HEK293 (cell line): ENCODE measurements around the gene TMPRSS7.

Experiments
- CTCF ChIA-PET: fragments of 350-600 bp; formaldehyde crosslinking; extraction: SDS; loops from one replicate; lab custom pipeline; 2021; ENCODE audit warnings: antibody characterized with exemption; lab: Yijun Ruan, JAX
- POLR2A ChIA-PET: fragments of 300-600 bp; formaldehyde crosslinking; extraction: SDS; loops from one replicate; lab custom pipeline; 2020; ENCODE audit warnings: antibody characterized with exemption, inconsistent platforms; lab: Yijun Ruan, JAX
- H3K27ac ChIP-seq: fragments of 200-500 bp; sonication (Bioruptor generic); 2 replicates; pipeline ENCODE4 v1.5.1; 2014; ENCODE audit warnings: low read depth, low read length, control low read depth, inconsistent platforms; ENCODE audit errors: extremely low read depth
- H3K36me3 ChIP-seq, 2 experiments: fragments of 200-500 bp in 1 of 2; sonication (Bioruptor generic) in 1 of 2; 1 replicate in 1 of 2; 2 replicates in 1 of 2; pipeline ENCODE4 v1.5.1; 2014 to 2017; ENCODE audit warnings: inconsistent platforms in 2 of 2, low read length in 2 of 2; ENCODE audit not compliant: control insufficient read depth in 2 of 2, insufficient read depth in 1 of 2
- H3K4me1 ChIP-seq: fragments of 200-500 bp; sonication (Bioruptor generic); 2 replicates; pipeline ENCODE4 v1.5.1; 2014; ENCODE audit warnings: mild to moderate bottlenecking, low read length, inconsistent platforms; ENCODE audit not compliant: control insufficient read depth, insufficient read depth
- H3K4me3 ChIP-seq: 2 replicates; pipeline ENCODE4 v1.5.1; 2011; ENCODE audit warnings: low read depth, mild to moderate bottlenecking, control low read depth, low read length, moderate library complexity
- H3K9me3 ChIP-seq: fragments of 200-500 bp; sonication (Bioruptor generic); 2 replicates; pipeline ENCODE4 v1.5.1; 2014; ENCODE audit warnings: low read depth, low read length, inconsistent platforms; ENCODE audit not compliant: control insufficient read depth, insufficient read depth
- EGR2 ChIP-seq: fragments of 450-650 bp; formaldehyde crosslinking; IDR thresholded peaks from 2 replicates; pipeline ENCODE4 v1.5.1; 2016; ENCODE audit warnings: low read depth, missing biosample characterization, missing genetic modification characterization
- KLF16 ChIP-seq: fragments of 450-650 bp; formaldehyde crosslinking; IDR thresholded peaks from 2 replicates; pipeline ENCODE4 v1.5.1; 2017; ENCODE audit warnings: missing biosample characterization, missing genetic modification characterization
- YY1 ChIP-seq: fragments of 450-650 bp; formaldehyde crosslinking; IDR thresholded peaks from 2 replicates; pipeline ENCODE4 v1.5.1; 2018; ENCODE audit warnings: missing biosample characterization, missing genetic modification characterization
- YY2 ChIP-seq: fragments of 450-650 bp; formaldehyde crosslinking; IDR thresholded peaks from 2 replicates; pipeline ENCODE4 v1.5.1; 2016; ENCODE audit warnings: missing biosample characterization, missing genetic modification characterization
- ZBTB17 ChIP-seq: fragments of 450-650 bp; formaldehyde crosslinking; IDR thresholded peaks from 2 replicates; pipeline ENCODE4 v1.5.1; 2016; ENCODE audit warnings: missing biosample characterization, missing genetic modification characterization
- ZNF2 ChIP-seq: fragments of 450-650 bp; formaldehyde crosslinking; IDR thresholded peaks from 2 replicates; pipeline ENCODE4 v1.5.1; 2016; ENCODE audit warnings: missing biosample characterization, missing genetic modification characterization
- ZNF24 ChIP-seq: fragments of 450-650 bp; formaldehyde crosslinking; IDR thresholded peaks from 2 replicates; pipeline ENCODE4 v1.5.1; 2016; ENCODE audit warnings: missing biosample characterization, missing genetic modification characterization
- ZNF324 ChIP-seq: fragments of 450-650 bp; formaldehyde crosslinking; IDR thresholded peaks from 2 replicates; pipeline ENCODE4 v1.5.1; 2016; ENCODE audit warnings: missing biosample characterization, missing genetic modification characterization
- ZNF514 ChIP-seq: fragments of 450-650 bp; formaldehyde crosslinking; IDR thresholded peaks from 2 replicates; pipeline ENCODE4 v1.5.1; 2016; ENCODE audit warnings: missing biosample characterization, missing genetic modification characterization
- ZNF558 ChIP-seq: fragments of 450-650 bp; formaldehyde crosslinking; IDR thresholded peaks from 2 replicates; pipeline ENCODE4 v1.5.1; 2016; ENCODE audit warnings: missing biosample characterization, missing genetic modification characterization
- ZNF561 ChIP-seq: fragments of 450-650 bp; IDR thresholded peaks from 2 replicates; pipeline ENCODE4 v1.5.1; 2018; ENCODE audit warnings: missing biosample characterization, missing genetic modification characterization, borderline replicate concordance
- ZNF600 ChIP-seq: fragments of 450-650 bp; formaldehyde crosslinking; IDR thresholded peaks from 2 replicates; pipeline ENCODE4 v1.5.1; 2016; ENCODE audit warnings: missing biosample characterization, missing genetic modification characterization
- ZNF624 ChIP-seq: fragments of 450-650 bp; formaldehyde crosslinking; IDR thresholded peaks from 2 replicates; pipeline ENCODE4 v1.5.1; 2017; ENCODE audit warnings: missing biosample characterization, missing genetic modification characterization
- ZNF654 ChIP-seq: fragments of 450-650 bp; formaldehyde crosslinking; IDR thresholded peaks from 2 replicates; pipeline ENCODE4 v1.5.1; 2016; ENCODE audit warnings: low read depth, missing biosample characterization, missing genetic modification characterization
- ZNF660 ChIP-seq: fragments of 450-650 bp; IDR thresholded peaks from 2 replicates; pipeline ENCODE4 v1.5.1; 2018; ENCODE audit warnings: missing biosample characterization, mild to moderate bottlenecking, missing genetic modification characterization
- ZSCAN30 ChIP-seq: fragments of 450-650 bp; IDR thresholded peaks from 2 replicates; pipeline ENCODE4 v1.5.1; 2018; ENCODE audit warnings: missing biosample characterization, mild to moderate bottlenecking, missing genetic modification characterization, moderate library complexity
- TF ChIP-seq, protein P1 (sequence below): fragments of 450-650 bp; formaldehyde crosslinking; IDR thresholded peaks from 2 replicates; pipeline ENCODE4 v1.5.1; 2016; ENCODE audit warnings: missing biosample characterization, missing genetic modification characterization
- TF ChIP-seq, protein P2 (sequence below): fragments of 450-650 bp; formaldehyde crosslinking; IDR thresholded peaks from 2 replicates; pipeline ENCODE4 v1.5.1; 2016; ENCODE audit warnings: missing biosample characterization, missing genetic modification characterization
- TF ChIP-seq, protein P3 (sequence below): fragments of 450-650 bp; formaldehyde crosslinking; IDR thresholded peaks from 2 replicates; pipeline ENCODE4 v1.5.1; 2016; ENCODE audit warnings: missing biosample characterization, missing genetic modification characterization
- TF ChIP-seq, protein P4 (sequence below): fragments of 450-650 bp; formaldehyde crosslinking; IDR thresholded peaks from 2 replicates; pipeline ENCODE4 v1.5.1; 2016; ENCODE audit warnings: missing biosample characterization, missing genetic modification characterization
- TF ChIP-seq, protein P5 (sequence below): fragments of 450-650 bp; formaldehyde crosslinking; IDR thresholded peaks from 2 replicates; pipeline ENCODE4 v1.5.1; 2016; ENCODE audit warnings: missing biosample characterization, missing genetic modification characterization
- TF ChIP-seq, protein P6 (sequence below): fragments of 450-650 bp; formaldehyde crosslinking; IDR thresholded peaks from 2 replicates; pipeline ENCODE4 v1.5.1; 2016; ENCODE audit warnings: missing biosample characterization, missing genetic modification characterization

The TMPRSS7 gene

DNA sequence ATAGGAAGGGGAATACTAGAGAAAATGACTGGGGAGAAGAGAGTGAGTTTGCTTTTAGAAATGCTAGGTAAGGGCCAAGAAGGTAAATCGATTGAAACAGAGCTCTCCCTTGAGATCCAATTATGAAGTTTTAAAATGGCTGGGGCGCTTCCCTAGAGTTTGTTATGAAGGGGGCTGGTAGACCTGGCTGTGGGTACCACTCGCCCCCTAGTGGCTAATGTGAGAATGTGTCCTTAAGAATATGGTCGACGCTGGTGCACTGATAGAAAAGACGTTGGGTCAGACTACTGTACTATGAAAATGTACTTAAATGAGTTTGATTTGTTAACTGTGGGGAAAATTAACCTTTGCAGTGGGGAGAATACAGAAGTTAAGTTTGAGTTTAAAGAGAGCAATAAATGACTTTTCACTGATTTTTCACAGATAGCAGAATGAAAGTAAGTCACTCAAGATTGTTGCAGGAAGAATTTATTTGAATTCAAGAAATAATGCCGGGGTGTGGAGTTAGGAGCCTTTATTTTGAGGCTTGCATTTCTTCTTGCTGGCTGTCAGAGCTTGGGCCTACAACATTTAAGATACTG, 9.2 kb downstream of the TMPRSS7 start:
- H3K27ac ChIP-seq, result no peak overlapping the region
- H3K4me3 ChIP-seq, result no peak overlapping the region
- ChIA-PET CTCF (interaction anchor here (0.6 to 4.3 kb wide), 31 partner anchors 9 to 424 kb away, joined by 3 to 29 read pairs (median 4); partner anchors contain the start of genes ABHD10 and TMPRSS7), POLR2A (no interaction called here)
- H3K36me3 ChIP-seq, result no peaks in the 10 kb centered on the region
- no peaks in the 10 kb centered on the region for H3K9me3 ChIP-seq
- no peaks in the 10 kb centered on the region for H3K4me1 ChIP-seq
- TF ChIP-seq, protein P1, sequence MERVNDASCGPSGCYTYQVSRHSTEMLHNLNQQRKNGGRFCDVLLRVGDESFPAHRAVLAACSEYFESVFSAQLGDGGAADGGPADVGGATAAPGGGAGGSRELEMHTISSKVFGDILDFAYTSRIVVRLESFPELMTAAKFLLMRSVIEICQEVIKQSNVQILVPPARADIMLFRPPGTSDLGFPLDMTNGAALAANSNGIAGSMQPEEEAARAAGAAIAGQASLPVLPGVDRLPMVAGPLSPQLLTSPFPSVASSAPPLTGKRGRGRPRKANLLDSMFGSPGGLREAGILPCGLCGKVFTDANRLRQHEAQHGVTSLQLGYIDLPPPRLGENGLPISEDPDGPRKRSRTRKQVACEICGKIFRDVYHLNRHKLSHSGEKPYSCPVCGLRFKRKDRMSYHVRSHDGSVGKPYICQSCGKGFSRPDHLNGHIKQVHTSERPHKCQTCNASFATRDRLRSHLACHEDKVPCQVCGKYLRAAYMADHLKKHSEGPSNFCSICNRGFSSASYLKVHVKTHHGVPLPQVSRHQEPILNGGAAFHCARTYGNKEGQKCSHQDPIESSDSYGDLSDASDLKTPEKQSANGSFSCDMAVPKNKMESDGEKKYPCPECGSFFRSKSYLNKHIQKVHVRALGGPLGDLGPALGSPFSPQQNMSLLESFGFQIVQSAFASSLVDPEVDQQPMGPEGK (tag by site-specific recombination), result peak; percentile 37; the same call in 1 of the 2 replicates
- TF ChIP-seq, protein P2, sequence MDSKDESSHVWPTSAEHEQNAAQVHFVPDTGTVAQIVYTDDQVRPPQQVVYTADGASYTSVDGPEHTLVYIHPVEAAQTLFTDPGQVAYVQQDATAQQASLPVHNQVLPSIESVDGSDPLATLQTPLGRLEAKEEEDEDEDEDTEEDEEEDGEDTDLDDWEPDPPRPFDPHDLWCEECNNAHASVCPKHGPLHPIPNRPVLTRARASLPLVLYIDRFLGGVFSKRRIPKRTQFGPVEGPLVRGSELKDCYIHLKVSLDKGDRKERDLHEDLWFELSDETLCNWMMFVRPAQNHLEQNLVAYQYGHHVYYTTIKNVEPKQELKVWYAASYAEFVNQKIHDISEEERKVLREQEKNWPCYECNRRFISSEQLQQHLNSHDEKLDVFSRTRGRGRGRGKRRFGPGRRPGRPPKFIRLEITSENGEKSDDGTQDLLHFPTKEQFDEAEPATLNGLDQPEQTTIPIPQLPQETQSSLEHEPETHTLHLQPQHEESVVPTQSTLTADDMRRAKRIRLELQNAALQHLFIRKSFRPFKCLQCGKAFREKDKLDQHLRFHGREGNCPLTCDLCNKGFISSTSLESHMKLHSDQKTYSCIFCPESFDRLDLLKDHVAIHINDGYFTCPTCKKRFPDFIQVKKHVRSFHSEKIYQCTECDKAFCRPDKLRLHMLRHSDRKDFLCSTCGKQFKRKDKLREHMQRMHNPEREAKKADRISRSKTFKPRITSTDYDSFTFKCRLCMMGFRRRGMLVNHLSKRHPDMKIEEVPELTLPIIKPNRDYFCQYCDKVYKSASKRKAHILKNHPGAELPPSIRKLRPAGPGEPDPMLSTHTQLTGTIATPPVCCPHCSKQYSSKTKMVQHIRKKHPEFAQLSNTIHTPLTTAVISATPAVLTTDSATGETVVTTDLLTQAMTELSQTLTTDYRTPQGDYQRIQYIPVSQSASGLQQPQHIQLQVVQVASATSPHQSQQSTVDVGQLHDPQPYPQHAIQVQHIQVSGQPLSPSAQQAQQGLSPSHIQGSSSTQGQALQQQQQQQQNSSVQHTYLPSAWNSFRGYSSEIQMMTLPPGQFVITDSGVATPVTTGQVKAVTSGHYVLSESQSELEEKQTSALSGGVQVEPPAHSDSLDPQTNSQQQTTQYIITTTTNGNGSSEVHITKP (tag by site-specific recombination), result peak; percentile 69; the same call in 1 of the 2 replicates
- peak; percentile 11; the same call in 1 of the 2 replicates for TF ChIP-seq YY2 (tag by site-specific recombination)
- TF ChIP-seq ZSCAN30 (tag by site-specific recombination), result peak; percentile 7; the same call in 1 of the 2 replicates
- TF ChIP-seq ZNF2 (tag by site-specific recombination), result 0 out of 2 replicates have a peak, but pooled peaks have one; percentile 28
- no peak for TF ChIP-seq ZNF24 (tag by site-specific recombination)
- no peak for TF ChIP-seq ZNF558 (tag by site-specific recombination)
- TF ChIP-seq ZNF561 (tag by site-specific recombination), result 0 out of 2 replicates have a peak, but pooled peaks have one; percentile 38
- TF ChIP-seq ZNF514 (tag by site-specific recombination), result no peak
- TF ChIP-seq, protein P3, sequence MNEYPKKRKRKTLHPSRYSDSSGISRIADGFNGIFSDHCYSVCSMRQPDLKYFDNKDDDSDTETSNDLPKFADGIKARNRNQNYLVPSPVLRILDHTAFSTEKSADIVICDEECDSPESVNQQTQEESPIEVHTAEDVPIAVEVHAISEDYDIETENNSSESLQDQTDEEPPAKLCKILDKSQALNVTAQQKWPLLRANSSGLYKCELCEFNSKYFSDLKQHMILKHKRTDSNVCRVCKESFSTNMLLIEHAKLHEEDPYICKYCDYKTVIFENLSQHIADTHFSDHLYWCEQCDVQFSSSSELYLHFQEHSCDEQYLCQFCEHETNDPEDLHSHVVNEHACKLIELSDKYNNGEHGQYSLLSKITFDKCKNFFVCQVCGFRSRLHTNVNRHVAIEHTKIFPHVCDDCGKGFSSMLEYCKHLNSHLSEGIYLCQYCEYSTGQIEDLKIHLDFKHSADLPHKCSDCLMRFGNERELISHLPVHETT (tag by site-specific recombination), result no peak
- peak; percentile 56; the same call in 1 of the 2 replicates for TF ChIP-seq YY1 (tag by site-specific recombination)
- TF ChIP-seq, protein P4, sequence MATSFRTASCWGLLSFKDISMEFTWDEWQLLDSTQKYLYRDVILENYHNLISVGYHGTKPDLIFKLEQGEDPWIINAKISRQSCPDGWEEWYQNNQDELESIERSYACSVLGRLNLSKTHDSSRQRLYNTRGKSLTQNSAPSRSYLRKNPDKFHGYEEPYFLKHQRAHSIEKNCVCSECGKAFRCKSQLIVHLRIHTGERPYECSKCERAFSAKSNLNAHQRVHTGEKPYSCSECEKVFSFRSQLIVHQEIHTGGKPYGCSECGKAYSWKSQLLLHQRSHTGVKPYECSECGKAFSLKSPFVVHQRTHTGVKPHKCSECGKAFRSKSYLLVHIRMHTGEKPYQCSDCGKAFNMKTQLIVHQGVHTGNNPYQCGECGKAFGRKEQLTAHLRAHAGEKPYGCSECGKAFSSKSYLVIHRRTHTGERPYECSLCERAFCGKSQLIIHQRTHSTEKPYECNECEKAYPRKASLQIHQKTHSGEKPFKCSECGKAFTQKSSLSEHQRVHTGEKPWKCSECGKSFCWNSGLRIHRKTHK (tag by site-specific recombination), result no peak
- 0 out of 2 replicates have a peak, but pooled peaks have one; percentile 17 for TF ChIP-seq ZBTB17
- TF ChIP-seq ZNF654 (tag by site-specific recombination), result peak; percentile 85
- no peak for TF ChIP-seq KLF16 (tag by site-specific recombination)
- TF ChIP-seq ZNF600 (tag by site-specific recombination), result no peak
- TF ChIP-seq, protein P5, sequence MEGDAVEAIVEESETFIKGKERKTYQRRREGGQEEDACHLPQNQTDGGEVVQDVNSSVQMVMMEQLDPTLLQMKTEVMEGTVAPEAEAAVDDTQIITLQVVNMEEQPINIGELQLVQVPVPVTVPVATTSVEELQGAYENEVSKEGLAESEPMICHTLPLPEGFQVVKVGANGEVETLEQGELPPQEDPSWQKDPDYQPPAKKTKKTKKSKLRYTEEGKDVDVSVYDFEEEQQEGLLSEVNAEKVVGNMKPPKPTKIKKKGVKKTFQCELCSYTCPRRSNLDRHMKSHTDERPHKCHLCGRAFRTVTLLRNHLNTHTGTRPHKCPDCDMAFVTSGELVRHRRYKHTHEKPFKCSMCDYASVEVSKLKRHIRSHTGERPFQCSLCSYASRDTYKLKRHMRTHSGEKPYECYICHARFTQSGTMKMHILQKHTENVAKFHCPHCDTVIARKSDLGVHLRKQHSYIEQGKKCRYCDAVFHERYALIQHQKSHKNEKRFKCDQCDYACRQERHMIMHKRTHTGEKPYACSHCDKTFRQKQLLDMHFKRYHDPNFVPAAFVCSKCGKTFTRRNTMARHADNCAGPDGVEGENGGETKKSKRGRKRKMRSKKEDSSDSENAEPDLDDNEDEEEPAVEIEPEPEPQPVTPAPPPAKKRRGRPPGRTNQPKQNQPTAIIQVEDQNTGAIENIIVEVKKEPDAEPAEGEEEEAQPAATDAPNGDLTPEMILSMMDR, result peak; percentile 46
- no peak for TF ChIP-seq ZNF624 (tag by site-specific recombination)
- 0 out of 2 replicates have a peak, but pooled peaks have one; percentile 52 for TF ChIP-seq ZNF660 (tag by site-specific recombination)
- TF ChIP-seq ZNF324 (tag by site-specific recombination), result no peak
- no peak for TF ChIP-seq EGR2
- TF ChIP-seq, protein P6, sequence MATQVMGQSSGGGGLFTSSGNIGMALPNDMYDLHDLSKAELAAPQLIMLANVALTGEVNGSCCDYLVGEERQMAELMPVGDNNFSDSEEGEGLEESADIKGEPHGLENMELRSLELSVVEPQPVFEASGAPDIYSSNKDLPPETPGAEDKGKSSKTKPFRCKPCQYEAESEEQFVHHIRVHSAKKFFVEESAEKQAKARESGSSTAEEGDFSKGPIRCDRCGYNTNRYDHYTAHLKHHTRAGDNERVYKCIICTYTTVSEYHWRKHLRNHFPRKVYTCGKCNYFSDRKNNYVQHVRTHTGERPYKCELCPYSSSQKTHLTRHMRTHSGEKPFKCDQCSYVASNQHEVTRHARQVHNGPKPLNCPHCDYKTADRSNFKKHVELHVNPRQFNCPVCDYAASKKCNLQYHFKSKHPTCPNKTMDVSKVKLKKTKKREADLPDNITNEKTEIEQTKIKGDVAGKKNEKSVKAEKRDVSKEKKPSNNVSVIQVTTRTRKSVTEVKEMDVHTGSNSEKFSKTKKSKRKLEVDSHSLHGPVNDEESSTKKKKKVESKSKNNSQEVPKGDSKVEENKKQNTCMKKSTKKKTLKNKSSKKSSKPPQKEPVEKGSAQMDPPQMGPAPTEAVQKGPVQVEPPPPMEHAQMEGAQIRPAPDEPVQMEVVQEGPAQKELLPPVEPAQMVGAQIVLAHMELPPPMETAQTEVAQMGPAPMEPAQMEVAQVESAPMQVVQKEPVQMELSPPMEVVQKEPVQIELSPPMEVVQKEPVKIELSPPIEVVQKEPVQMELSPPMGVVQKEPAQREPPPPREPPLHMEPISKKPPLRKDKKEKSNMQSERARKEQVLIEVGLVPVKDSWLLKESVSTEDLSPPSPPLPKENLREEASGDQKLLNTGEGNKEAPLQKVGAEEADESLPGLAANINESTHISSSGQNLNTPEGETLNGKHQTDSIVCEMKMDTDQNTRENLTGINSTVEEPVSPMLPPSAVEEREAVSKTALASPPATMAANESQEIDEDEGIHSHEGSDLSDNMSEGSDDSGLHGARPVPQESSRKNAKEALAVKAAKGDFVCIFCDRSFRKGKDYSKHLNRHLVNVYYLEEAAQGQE (tag by site-specific recombination), result no peak
